DMS153 treated with DMSO at 0.1 percent for 48 hours (cell line): Measurements from ENCODE around the gene ATF1.

ENCODE experiments used
- DNase-seq: peaks from one replicate; lab custom pipeline; 2025; ENCODE audit not compliant: unreplicated experiment; lab: John Stamatoyannopoulos, UW

Gene ATF1

GRCh38 chr12:50763639-50764285 is at the start of gene ATF1:
Gene ATF1, plus strand, starts transcription at chr12:50764101. Its CDS starts 16,045 bp downstream, at chr12:50780146.
- peak; percentile 73 for DNase-seq

DNA sequence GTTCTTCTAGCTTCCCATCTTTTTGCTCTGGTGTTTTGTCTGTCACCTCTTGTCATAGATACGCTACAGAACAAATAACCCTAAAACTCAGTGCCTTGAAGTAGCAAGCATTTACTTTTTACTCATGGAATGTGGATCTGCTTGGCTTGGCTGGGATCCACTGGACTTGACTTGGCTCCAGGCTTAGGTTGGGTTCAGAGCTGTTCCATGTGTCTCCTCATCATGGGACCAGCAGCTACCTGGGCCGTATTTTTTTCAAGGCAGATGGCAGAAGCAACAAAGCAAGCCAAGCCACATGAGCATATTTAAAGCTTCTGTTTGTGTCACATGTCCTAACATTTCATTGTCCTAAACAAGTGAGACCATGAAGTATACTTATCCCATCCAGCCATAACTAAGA is 48.7 kb upstream of the ATF1 start:
- DNase-seq = no peak

DNA sequence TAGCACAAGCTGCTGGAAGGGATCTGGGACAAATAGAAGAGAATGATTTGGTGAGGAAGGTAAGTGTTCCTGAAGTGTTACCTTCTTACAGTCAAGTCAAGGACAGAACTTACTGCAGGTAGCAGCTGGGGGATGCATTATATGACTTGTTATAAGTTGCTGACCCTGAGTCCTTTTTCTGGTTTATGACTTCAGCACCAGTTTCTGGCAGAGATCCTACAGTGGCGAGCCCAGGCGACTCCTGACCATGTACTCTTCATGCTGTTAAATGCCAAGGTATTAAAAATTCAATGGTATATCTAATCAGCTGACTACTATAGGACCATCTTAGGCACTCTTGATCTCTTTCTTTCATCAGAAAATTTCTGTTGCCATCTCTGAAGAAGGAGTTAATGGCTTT is 45.1 kb upstream of the ATF1 start:
- DNase-seq = no peak

DNA sequence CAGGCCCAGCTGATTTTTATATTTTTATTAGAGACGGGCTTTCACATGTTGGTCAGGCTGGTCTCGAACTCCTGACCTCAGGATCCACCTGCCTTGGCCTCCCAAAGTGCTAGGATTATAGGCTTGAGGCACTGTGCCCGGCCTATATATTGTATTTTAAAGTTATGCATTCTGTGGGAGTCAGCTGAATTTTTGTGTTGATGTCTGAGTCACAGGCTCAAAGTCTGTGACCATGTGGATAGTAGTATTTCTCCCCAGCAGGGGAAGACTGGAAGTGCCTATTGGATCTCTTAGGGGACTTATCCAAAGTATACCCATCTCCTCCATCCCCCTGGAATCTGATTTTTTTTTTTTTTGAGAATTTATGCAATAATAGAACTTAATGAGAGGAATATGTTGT is 43.8 kb upstream of the ATF1 start:
- DNase-seq = no peak

DNA sequence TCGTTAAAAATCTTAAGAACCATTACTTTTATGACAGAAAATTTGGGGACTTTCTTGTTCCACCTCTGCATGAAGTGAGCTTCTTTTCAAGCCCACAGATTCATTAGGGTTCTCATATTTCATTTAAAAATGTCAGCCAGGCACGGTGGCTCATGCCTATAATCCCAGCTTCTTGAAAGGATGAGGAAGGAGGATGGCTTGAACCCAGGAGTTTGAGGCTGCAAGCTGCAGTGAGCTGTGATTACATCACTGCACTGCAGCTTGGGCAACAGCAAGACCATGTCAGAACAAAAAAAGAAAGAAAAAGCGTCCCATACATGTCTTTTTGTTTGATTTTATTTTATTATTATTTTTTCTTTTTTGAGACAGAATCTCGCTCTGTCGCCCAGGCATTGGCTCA is 43.4 kb upstream of the ATF1 start:
- DNase-seq = no peak

- DNase-seq = no peak
Measured at GRCh38 chr12:50723865-50724264, 40.0 kb upstream of the ATF1 start.

DNA sequence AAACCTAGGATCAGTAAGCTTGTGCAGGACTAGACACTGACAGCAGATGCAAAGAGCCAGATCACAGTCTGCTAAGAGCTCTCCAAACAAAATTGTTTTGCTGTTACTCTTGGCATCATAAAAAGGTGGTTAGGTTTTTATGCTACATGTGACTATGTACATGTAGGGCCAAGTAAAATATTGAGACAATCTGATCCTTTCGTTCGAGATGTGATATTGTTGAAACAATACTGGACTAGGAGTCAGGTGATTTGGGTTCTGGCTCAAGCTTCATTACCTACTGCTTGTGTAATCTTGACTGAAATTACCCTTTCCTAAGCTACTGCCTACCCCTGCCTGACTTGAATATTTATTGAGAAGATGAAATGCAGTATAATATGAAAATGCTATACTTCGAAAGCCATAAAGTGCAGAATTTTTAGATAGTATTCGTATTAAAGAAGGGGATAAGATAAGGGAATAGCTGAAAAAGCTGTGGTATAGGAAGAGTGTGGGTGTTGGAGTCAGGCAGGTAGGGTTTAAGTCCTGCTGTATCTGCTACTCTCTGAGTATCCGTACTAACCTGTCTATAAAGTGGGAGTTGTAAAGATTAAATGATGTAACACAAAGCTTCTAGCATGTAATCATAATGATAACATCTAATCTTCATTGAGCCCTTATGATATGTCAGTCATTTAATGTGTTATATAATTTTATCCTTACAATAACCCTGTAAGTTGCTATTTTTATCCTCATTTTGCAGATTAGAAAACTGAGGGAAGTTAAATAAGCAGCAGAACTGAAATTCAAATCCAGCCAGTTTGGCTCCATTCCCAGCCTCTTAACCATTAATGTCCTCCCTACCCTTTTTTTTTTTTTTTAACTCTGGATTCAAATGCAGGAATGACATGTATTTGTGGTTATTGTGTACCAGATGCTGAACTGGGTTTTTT is 38.6 kb upstream of the ATF1 start:
- DNase-seq = no peak

DNA sequence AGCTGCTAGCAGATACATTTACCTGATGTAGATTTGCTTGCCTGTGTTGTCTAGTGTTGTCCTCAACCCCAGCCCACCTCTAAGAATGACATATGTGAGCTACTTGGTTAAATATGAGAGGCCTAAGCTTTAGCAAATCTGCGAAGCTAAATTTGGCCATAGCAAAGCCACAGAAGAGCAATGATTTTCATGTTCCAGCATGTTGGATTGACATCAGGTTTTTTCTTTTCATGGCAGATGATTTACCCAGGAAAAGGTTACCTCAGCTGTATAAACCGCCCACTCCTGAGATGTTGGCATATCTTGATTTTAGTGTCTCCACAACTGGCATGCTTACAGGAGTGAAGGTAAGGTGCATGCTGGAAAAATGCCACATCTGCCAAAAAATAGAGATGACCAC is 36.4 kb upstream of the ATF1 start:
- no peak for DNase-seq

- DNase-seq = no peak
Measured at GRCh38 chr12:50728417-50728816, 35.5 kb upstream of the ATF1 start.

DNA sequence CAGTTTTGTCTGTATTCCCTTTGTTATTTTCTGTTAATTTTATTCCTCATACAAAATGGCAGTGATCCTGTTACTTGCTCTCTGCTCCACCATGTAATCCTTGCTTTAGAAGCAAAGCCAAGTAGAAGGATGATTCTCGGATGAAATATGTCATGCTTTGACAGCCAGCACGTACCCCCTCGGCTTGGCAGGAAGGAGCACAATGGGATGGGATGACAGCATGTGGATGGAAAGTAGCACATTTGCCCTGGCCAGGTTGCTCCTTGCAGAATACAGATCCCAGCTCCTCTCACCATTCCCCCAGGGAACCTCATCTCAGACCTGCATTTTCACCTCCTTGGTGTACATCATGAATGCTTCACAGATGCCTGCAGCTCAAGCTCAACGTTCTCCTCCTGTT is 35.1 kb upstream of the ATF1 start:
- no peak for DNase-seq

DNA sequence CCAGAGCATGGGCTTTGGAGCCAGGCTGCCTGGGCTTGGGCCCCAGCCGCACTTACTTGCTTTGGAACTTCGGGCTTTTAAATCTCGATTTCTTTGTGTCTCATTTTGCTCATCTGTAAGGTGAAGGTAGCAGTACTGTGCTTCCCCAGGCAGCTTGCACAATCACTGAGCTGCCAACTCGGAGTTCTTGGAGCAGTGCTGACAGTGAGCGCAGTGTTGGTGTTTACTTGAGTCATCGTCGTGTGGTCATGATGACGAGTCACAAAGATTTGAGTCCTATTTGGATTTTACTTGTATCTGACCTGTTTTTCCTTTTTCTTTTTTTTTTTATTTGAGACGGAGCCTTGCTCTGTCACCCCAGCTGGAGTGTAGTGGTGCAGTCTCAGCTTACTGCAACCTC is 31.3 kb upstream of the ATF1 start:
- no peak for DNase-seq

GRCh38 chr12:50733706-50734105 is 30.2 kb upstream of the ATF1 start:
- DNase-seq = no peak

GRCh38 chr12:50734409-50735263 is 29.3 kb upstream of the ATF1 start:
- DNase-seq = no peak

DNA sequence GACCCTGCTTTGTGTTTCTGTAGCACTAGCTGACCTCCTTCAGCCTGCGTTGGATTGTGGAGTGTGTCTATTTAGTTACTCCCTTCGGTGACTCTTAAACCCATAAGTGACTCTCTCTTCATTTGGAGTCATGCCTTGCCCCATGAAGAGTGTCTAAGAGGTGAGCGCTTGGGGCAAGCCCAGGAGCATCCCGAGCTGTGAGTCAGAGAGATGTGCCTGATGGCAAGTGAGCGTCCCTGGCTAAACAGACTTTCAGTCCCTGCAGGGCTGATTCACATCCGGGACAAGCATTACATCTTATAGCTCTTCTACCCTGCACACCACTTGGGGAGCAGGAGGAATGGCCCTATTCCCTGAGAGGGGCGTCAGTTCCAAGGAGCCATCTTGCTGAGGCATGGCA is 24.3 kb upstream of the ATF1 start:
- no peak for DNase-seq

- DNase-seq = no peak
Measured at GRCh38 chr12:50740307-50740706, 23.6 kb upstream of the ATF1 start.

GRCh38 chr12:50742776-50743175 is 21.1 kb upstream of the ATF1 start:
- DNase-seq = no peak

- DNase-seq = no peak
Measured at GRCh38 chr12:50745861-50746260, 18.0 kb upstream of the ATF1 start.

DNA sequence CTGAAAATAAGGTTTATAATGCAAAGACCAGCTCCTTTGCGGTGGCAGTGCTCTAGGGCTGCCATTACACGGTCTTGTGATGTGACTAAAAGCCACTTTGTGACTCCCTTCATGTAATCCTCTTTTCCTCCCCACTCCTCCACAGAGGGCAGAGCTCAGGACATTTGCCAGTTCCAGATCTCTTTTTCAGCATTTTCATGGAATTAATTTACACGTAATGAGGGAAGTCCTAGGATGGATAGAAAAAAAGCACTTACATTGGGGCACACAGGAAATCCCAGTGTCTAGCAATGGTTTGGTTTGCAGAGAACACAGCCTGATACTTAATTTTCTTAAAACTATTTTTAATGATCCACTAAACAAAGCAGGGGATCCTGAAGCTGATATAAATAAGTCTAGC is 17.5 kb upstream of the ATF1 start:
- no peak for DNase-seq

- DNase-seq = no peak
Measured at GRCh38 chr12:50747817-50748216, 16.1 kb upstream of the ATF1 start.

DNA sequence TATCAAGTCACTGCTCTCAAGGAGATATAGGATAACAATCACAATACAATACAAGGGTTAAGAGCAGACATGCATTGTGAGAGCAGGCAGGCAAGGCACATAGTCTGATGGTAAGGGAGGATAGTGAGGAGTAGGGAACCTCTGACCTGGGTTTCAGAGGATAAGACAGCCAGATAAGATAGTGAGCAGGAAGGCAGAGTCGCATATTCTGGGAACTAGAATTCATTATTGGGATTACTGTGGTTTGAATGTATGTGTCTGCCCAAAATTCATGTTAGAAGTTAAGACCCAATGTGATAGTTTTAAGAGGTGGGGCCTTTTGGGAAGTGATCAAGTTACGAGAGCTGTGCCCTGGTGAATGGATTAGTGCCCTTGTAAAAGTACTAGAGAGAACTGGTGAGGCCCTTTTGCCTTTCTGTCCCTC is 14.4 kb upstream of the ATF1 start:
- DNase-seq = no peak

GRCh38 chr12:50750366-50750765 is 13.5 kb upstream of the ATF1 start:
- DNase-seq = no peak
